HCT116 (cell line): ENCODE results near the gene GFAP. TPM values are rescaled to one million over a fixed set of nuclear protein-coding genes. Genes with fewer than 3 reads are reported as not detected.

Experiments
- ATAC-seq: fragments of 200-7000 bp; cut with Tn5 transposase; 2 replicates; pipeline ENCODE4 v1.9.1; 2020; ENCODE audit warnings: mild to moderate bottlenecking, moderate library complexity
- BruUV-seq: library from RNA; stranded (reverse); fragments of 400-500 nt; replicated peaks from 2 replicates; lab custom pipeline; 2021; lab: Mats Ljungman, UMichigan
- CTCF ChIA-PET: fragments of 300-600 bp; sonication (Branson Sonifier 250); formaldehyde crosslinking; loops from one replicate; lab custom pipeline; 2021; ENCODE audit warnings: antibody characterized with exemption; lab: Charles Lee
- POLR2A ChIA-PET: fragments of 300-600, 350-600 bp; sonication (Branson Sonifier 250); formaldehyde crosslinking; loops from one replicate; lab custom pipeline; 2021; ENCODE audit warnings: antibody characterized with exemption; lab: Charles Lee
- RAD21 ChIA-PET, 2 experiments: fragments of 300-600 bp; sonication (Branson Sonifier 250); formaldehyde crosslinking; loops; one replicate each; lab custom pipeline; 2023; ENCODE audit warnings: low total read pairs in 2 of 2; ENCODE audit not compliant: uncharacterized antibody in 2 of 2, unreplicated experiment in 2 of 2, low non-redundant PET in 1 of 2; lab: Charles Lee
- DNase-seq: peaks from one replicate; pipeline ENCODE4 v3.0.0-alpha.2; 2010; ENCODE audit warnings: low read depth, low spot score
- H2AFZ ChIP-seq: fragments of 200-600 bp; shearing (Covaris generic), sonication (generic); 2 replicates; pipeline ENCODE4 v1.6.1; 2017; ENCODE audit warnings: low read depth, mixed run types, mixed read lengths, antibody characterized with exemption, low read length; ENCODE audit not compliant: poor library complexity, severe bottlenecking
- H3K27ac ChIP-seq: 2 replicates; pipeline ENCODE4 v1.5.1; 2012; ENCODE audit warnings: low read depth, low read length
- H3K27me3 ChIP-seq: fragments of 200-600 bp; sonication (generic); 2 replicates; pipeline ENCODE4 v1.6.1; 2016; ENCODE audit warnings: mixed run types, low read length, mixed read lengths; ENCODE audit not compliant: insufficient read depth
- H3K36me3 ChIP-seq, 2 experiments: fragments of 200-500 bp in 1 of 2; fragments of 200-600 bp in 1 of 2; sonication (Bioruptor generic) in 1 of 2; sonication (generic) in 1 of 2; 2 replicates each; pipeline versions ENCODE4 v1.5.1 to v1.6.1; 2014 to 2016; ENCODE audit warnings: low read length in 2 of 2, inconsistent platforms in 1 of 2, mixed read lengths in 1 of 2, mixed run types in 1 of 2; ENCODE audit not compliant: insufficient read depth in 2 of 2, control insufficient read depth in 1 of 2
- H3K4me1 ChIP-seq, 2 experiments: fragments of 200-600 bp in 1 of 2; sonication (generic) in 1 of 2; 2 replicates each; pipeline versions ENCODE4 v1.5.1 to v1.6.1; 2012 to 2017; ENCODE audit warnings: low read length in 2 of 2, inconsistent platforms in 1 of 2, mild to moderate bottlenecking in 1 of 2, mixed read lengths in 1 of 2, mixed run types in 1 of 2, moderate library complexity in 1 of 2; ENCODE audit not compliant: insufficient read depth in 2 of 2, control insufficient read depth in 1 of 2
- H3K4me2 ChIP-seq: fragments of 200-600 bp; sonication (generic); 2 replicates; pipeline ENCODE4 v1.6.1; 2017; ENCODE audit warnings: mixed run types, low read length, mixed read lengths
- H3K4me3 ChIP-seq, 2 experiments: fragments of 200-600 bp in 1 of 2; sonication (generic) in 1 of 2; replicated peaks in 1 of 2; 2 replicates each; pipeline ENCODE4 v1.5.1; 2011 to 2016; ENCODE audit warnings: low read length in 2 of 2, control low read depth in 1 of 2, low read depth in 1 of 2, mild to moderate bottlenecking in 1 of 2, mixed read lengths in 1 of 2, mixed run types in 1 of 2
- H3K79me2 ChIP-seq: fragments of 200-600 bp; sonication (generic); 2 replicates; pipeline ENCODE4 v1.6.1; 2017; ENCODE audit warnings: mild to moderate bottlenecking, mixed run types, low read length, moderate library complexity, mixed read lengths; ENCODE audit not compliant: insufficient read depth
- H3K9ac ChIP-seq: fragments of 200-600 bp; sonication (generic); 2 replicates; pipeline ENCODE4 v1.6.1; 2016; ENCODE audit warnings: low read length, mixed read lengths
- H3K9me2 ChIP-seq: fragments of 200-600 bp; sonication (generic), shearing (Covaris generic); 2 replicates; pipeline ENCODE4 v1.6.1; 2017; ENCODE audit warnings: mixed run types, mild to moderate bottlenecking, moderate library complexity; ENCODE audit not compliant: insufficient read depth
- H3K9me3 ChIP-seq, 2 experiments: fragments of 200-500 bp in 1 of 2; fragments of 200-600 bp in 1 of 2; sonication (Bioruptor generic) in 1 of 2; sonication (generic) in 1 of 2; 2 replicates each; pipeline ENCODE4 v1.6.1; 2014 to 2017; ENCODE audit warnings: low read length in 2 of 2, mixed read lengths in 2 of 2, inconsistent platforms in 1 of 2, low read depth in 1 of 2, mild to moderate bottlenecking in 1 of 2, mixed run types in 1 of 2, moderate library complexity in 1 of 2; ENCODE audit not compliant: control insufficient read depth in 1 of 2, insufficient read depth in 1 of 2
- H4K20me1 ChIP-seq: fragments of 200-600 bp; sonication (generic), shearing (Covaris generic); 2 replicates; pipeline ENCODE4 v1.6.1; 2017; ENCODE audit warnings: mixed run types, mild to moderate bottlenecking, moderate library complexity; ENCODE audit not compliant: insufficient read depth
- ATF3 ChIP-seq: IDR thresholded peaks from 2 replicates; pipeline ENCODE4 v1.6.1; 2012
- CBX3 ChIP-seq: IDR thresholded peaks from 2 replicates; pipeline ENCODE4 v1.6.1; 2012; ENCODE audit warnings: low read depth
- CEBPB ChIP-seq: IDR thresholded peaks from 2 replicates; pipeline ENCODE4 v1.6.1; 2012; ENCODE audit warnings: low read depth
- EGR1 ChIP-seq: IDR thresholded peaks from 2 replicates; pipeline ENCODE4 v1.6.1; 2012; ENCODE audit warnings: low read depth
- EZH2 ChIP-seq: fragments of 200-600 bp; sonication (generic); IDR thresholded peaks from 2 replicates; pipeline ENCODE4 v1.6.1; 2017; ENCODE audit warnings: antibody characterized with exemption, mixed run types
- EZH2phosphoT487 ChIP-seq: fragments of 200-600 bp; IDR thresholded peaks from 2 replicates; pipeline ENCODE4 v1.6.1; 2018; ENCODE audit warnings: antibody characterized with exemption, borderline replicate concordance
- FOSL1 ChIP-seq: IDR thresholded peaks from 2 replicates; pipeline ENCODE4 v1.6.1; 2012; ENCODE audit warnings: low read depth
- JUND ChIP-seq: IDR thresholded peaks from 2 replicates; pipeline ENCODE4 v1.6.1; 2012
- MAX ChIP-seq: IDR thresholded peaks from 2 replicates; pipeline ENCODE4 v1.6.1; 2012
- POLR2A ChIP-seq: IDR thresholded peaks from 2 replicates; pipeline ENCODE4 v1.7.0; 2011; ENCODE audit warnings: borderline replicate concordance; ENCODE audit not compliant: insufficient read depth, insufficient read length; ENCODE audit errors: extremely low read depth
- POLR2AphosphoS5 ChIP-seq: IDR thresholded peaks from 2 replicates; pipeline ENCODE4 v1.6.1; 2011; ENCODE audit warnings: mild to moderate bottlenecking, low read depth, low read length, moderate library complexity
- RAD21 ChIP-seq: IDR thresholded peaks from 2 replicates; pipeline ENCODE4 v1.6.1; 2012; ENCODE audit warnings: low read depth, mild to moderate bottlenecking
- REST ChIP-seq: IDR thresholded peaks from 2 replicates; pipeline ENCODE4 v1.6.1; 2012; ENCODE audit warnings: low read depth
- SIN3A ChIP-seq: IDR thresholded peaks from 2 replicates; pipeline ENCODE4 v1.6.1; 2012; ENCODE audit warnings: low read depth
- SP1 ChIP-seq: IDR thresholded peaks from 2 replicates; pipeline ENCODE4 v1.6.1; 2012; ENCODE audit warnings: low read depth
- SRF ChIP-seq: IDR thresholded peaks from 2 replicates; pipeline ENCODE4 v1.6.1; 2012; ENCODE audit warnings: low read depth
- TCF7L2 ChIP-seq: IDR thresholded peaks from 2 replicates; pipeline ENCODE4 v1.7.0; 2011; ENCODE audit warnings: borderline replicate concordance, inconsistent platforms; ENCODE audit not compliant: insufficient read depth, insufficient read length; ENCODE audit errors: extremely low read depth
- YY1 ChIP-seq: IDR thresholded peaks from 2 replicates; pipeline ENCODE4 v1.6.1; 2011; ENCODE audit warnings: low read length, low read depth, moderate library complexity, mild to moderate bottlenecking; ENCODE audit not compliant: insufficient replicate concordance; ENCODE audit errors: extremely low read depth
- ZBTB33 ChIP-seq: IDR thresholded peaks from 2 replicates; pipeline ENCODE4 v1.6.1; 2011; ENCODE audit warnings: mild to moderate bottlenecking, low read length, moderate library complexity; ENCODE audit not compliant: insufficient replicate concordance; ENCODE audit errors: extremely low read depth
- ZNF274 ChIP-seq: fragments of 200-500 bp; sonication (Bioruptor generic); IDR thresholded peaks from 2 replicates; pipeline ENCODE4 v1.6.1; 2014; ENCODE audit warnings: mild to moderate bottlenecking, low read depth, low read length, inconsistent platforms
- intact Hi-C: fragments of 100-400 bp; cut with micrococcal nuclease; formaldehyde crosslinking; loops from 2 replicates; pipeline ENCODE4 v1.10.0; 2022
- total RNA-seq: library from RNA; stranded (reverse); gene quantifications from one replicate; pipeline ENCODE4 v1.2.1, GENCODE V29; 2021; ENCODE audit not compliant: unreplicated experiment

The GFAP gene
- total RNA-seq, 1 experiment from 2014 or later: not detected

GRCh38 chr17:44887016-44887415 is 28.3 kb downstream of the GFAP start:
- ChIA-PET POLR2A (no interaction called here), CTCF (no interaction called here), RAD21 (no interaction called here)
- BruUV-seq: no TSS peak
- Histone ChIP-seq H3K9me2 (no peaks in the 10 kb centered on the region), H2AFZ (no peak overlapping the region), H3K4me1 (0 out of 4 replicates have a peak, but pooled peaks cover 0 to 4% of the 10 kb centered on the region in 2 experiments), H3K36me3 (peaks cover 39 to 47% of the 10 kb centered on the region in 2 experiments), H4K20me1 (peaks cover 15% of the 10 kb centered on the region; the same call in 1 of the 2 replicates), H3K27ac (no peak overlapping the region), H3K79me2 (peaks cover 60% of the 10 kb centered on the region), H3K9ac (no peak overlapping the region), H3K27me3 (no peaks in the 10 kb centered on the region), H3K4me2 (no peak overlapping the region), H3K9me3 (no peaks in the 10 kb centered on the region), H3K4me3 (no peak overlapping the region)
- TF ChIP-seq FOSL1 (no peak), CEBPB (no peak), POLR2A (no peak), SP1 (no peak), CBX3 (no peak), POLR2AphosphoS5 (no peak), ZNF274 (no peak), RAD21 (no peak), TCF7L2 (no peak), EGR1 (no peak), SRF (no peak), EZH2 (no peak), REST (no peak), ATF3 (no peak), EZH2phosphoT487 (no peak), SIN3A (no peak), YY1 (no peak), JUND (no peak), MAX (no peak), ZBTB33 (no peak)
- ATAC-seq: no peak
- no peak for DNase-seq
- intact Hi-C loops: no loop called here
